ENCODE measurements around the gene PERCC1. TPM values are rescaled to one million over a fixed set of nuclear protein-coding genes. Genes with fewer than 3 reads are reported as not detected.

PERCC1 gene
- total RNA-seq, 4 donors from 2014 or later: 1.2 TPM; not detected in 3

DNA sequence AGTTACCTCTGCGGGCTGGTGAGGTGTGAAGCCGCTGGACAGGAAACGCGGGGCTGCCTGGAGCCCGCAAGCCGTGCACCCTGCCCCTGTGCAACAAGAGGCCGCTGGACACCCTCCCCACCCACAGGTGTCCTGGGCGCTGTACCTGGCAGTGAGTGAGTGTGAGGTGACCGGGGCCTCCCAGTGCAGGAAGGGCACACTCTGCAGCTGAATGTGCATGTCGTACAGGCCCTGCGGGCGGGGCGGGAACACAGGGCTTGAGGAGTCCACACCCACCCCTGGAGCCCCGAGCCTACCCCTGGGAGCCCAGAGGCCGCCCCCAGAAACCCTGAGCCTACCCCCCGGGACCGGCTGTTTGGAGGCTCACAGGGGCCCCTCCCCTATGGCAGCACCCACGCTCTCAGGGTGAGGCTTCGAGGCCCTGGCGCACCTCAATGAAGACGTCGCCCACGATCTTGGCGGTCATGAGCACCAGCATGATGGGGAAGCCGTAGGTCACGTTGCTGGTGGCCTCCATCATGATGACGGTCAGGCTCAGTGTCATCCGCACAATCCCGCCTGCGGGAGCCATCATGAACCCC lies 17.7 kb downstream of the PERCC1 start:
- no peaks in the 10 kb centered on the region for H3K4me1 ChIP-seq
- TF ChIP-seq POLR2A (IDR thresholded peaks at IDR 0.05): no peak
- no peak for TF ChIP-seq CTCF (IDR thresholded peaks at IDR 0.05)
- TF ChIP-seq POLR2AphosphoS5 (IDR thresholded peaks at IDR 0.05): no peak
- TF ChIP-seq EP300 (IDR thresholded peaks at IDR 0.05; ENCODE audit: low read depth): no peak
- no peaks in the 10 kb centered on the region for H3K27me3 ChIP-seq
- in situ Hi-C loops (cut with MboI; ENCODE audit: low pct_ligation_motif_present in 1 of 4, low pct_unique_long_range_greater_than_20kb in 1 of 4, low sequenced_read_pairs in 3 of 4): no loop called here
- DNase-seq: no peak
- intact Hi-C loops (cut with DNase I; ENCODE audit: low total_unique reads): no loop called here
- H3K27ac ChIP-seq: no peak overlapping the region
- peaks cover 0 to 19% (median 3%) of the 10 kb centered on the region in 4 donors for H3K36me3 ChIP-seq
- no peak overlapping the region for H3K4me3 ChIP-seq
- WGBS, 2 donors (ENCODE audit: low coverage in 1 of 2): 94% methylated on average over 30 of the region's 30 CpGs; no CpG with 5 or more reads in 1 of the 2 donors
- H3K9me3 ChIP-seq: no peaks in the 10 kb centered on the region

DNA sequence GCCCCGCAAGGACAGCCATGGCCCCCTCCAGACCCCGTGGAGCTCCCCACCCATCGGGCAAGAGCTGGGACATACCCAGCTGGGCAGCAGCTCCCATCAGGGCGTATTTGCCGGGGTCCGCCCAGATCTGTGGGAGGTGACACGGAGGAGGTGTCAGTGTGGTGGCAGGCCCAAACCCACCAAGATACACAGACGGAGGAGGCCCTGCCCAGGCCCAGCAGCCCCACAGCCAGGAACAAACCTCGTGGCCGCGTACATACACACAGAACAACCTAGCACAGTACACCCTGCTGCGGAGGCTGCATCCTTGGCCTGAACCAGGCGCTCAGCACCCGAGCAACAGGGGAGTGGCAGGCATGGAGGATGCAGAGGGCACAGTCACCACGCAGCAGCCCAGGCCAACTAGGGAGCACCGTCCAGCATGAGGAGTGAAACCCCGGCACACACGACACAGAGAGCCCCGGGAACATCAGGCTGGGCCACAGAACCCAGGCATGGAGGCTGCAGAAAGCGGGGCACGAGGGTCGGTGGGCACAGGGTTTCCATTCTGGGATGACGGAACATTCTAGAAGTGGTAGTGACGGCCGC lies 18.4 kb downstream of the PERCC1 start:
- in situ Hi-C loops (cut with MboI; ENCODE audit: low pct_ligation_motif_present in 1 of 4, low pct_unique_long_range_greater_than_20kb in 1 of 4, low sequenced_read_pairs in 3 of 4) (no loop called here), intact Hi-C loops (cut with DNase I; ENCODE audit: low total_unique reads) (no loop called here)
- DNase-seq: no peak
- TF ChIP-seq POLR2AphosphoS5 (IDR thresholded peaks at IDR 0.05) (no peak), EP300 (IDR thresholded peaks at IDR 0.05; ENCODE audit: low read depth) (no peak), CTCF (IDR thresholded peaks at IDR 0.05) (no peak), POLR2A (IDR thresholded peaks at IDR 0.05) (no peak)
- H3K27me3 ChIP-seq: no peaks in the 10 kb centered on the region
- no peaks in the 10 kb centered on the region for H3K4me1 ChIP-seq
- H3K9me3 ChIP-seq: no peaks in the 10 kb centered on the region
- peaks cover 0 to 22% (median 3%) of the 10 kb centered on the region in 4 donors for H3K36me3 ChIP-seq
- H3K4me3 ChIP-seq: no peak overlapping the region
- WGBS, 2 donors (ENCODE audit: low coverage in 1 of 2): 95% methylated on average over 25 of the region's 25 CpGs; no CpG with 5 or more reads in 1 of the 2 donors
- no peak overlapping the region for H3K27ac ChIP-seq

- no peaks in the 10 kb centered on the region for H3K4me1 ChIP-seq
- intact Hi-C loops (cut with DNase I; ENCODE audit: low total_unique reads): no loop called here
- H3K9me3 ChIP-seq: no peaks in the 10 kb centered on the region
- WGBS, 2 donors (ENCODE audit: low coverage in 1 of 2): 85% methylated on average over 27 of the region's 29 CpGs; no CpG with 5 or more reads in 1 of the 2 donors
- in situ Hi-C loops (cut with MboI; ENCODE audit: low pct_ligation_motif_present in 1 of 4, low pct_unique_long_range_greater_than_20kb in 1 of 4, low sequenced_read_pairs in 3 of 4): no loop called here
- peaks cover 0 to 31% (median 3%) of the 10 kb centered on the region in 4 donors for H3K36me3 ChIP-seq
- H3K27me3 ChIP-seq: no peaks in the 10 kb centered on the region
- H3K4me3 ChIP-seq: no peak overlapping the region
- TF ChIP-seq EP300 (IDR thresholded peaks at IDR 0.05; ENCODE audit: low read depth) (no peak), CTCF (IDR thresholded peaks at IDR 0.05) (no peak), POLR2AphosphoS5 (IDR thresholded peaks at IDR 0.05) (no peak), POLR2A (IDR thresholded peaks at IDR 0.05) (no peak)
- no peak for DNase-seq
- H3K27ac ChIP-seq: no peak overlapping the region
These were observed 19.3 kb downstream of the PERCC1 start for GRCh38 chr16:1450218-1450617.

GRCh38 chr16:1450841-1451240 lies 20.0 kb downstream of the PERCC1 start:
- TF ChIP-seq CTCF (IDR thresholded peaks at IDR 0.05) (no peak), POLR2AphosphoS5 (IDR thresholded peaks at IDR 0.05) (no peak), POLR2A (IDR thresholded peaks at IDR 0.05) (no peak), EP300 (IDR thresholded peaks at IDR 0.05; ENCODE audit: low read depth) (no peak)
- in situ Hi-C loops (cut with MboI; ENCODE audit: low pct_ligation_motif_present in 1 of 4, low pct_unique_long_range_greater_than_20kb in 1 of 4, low sequenced_read_pairs in 3 of 4): no loop called here
- WGBS, 2 donors (ENCODE audit: low coverage in 1 of 2): 97% methylated on average over 21 of the region's 21 CpGs; no CpG with 5 or more reads in 1 of the 2 donors
- no peak overlapping the region for H3K27ac ChIP-seq
- intact Hi-C loops (cut with DNase I; ENCODE audit: low total_unique reads): no loop called here
- H3K4me1 ChIP-seq: no peaks in the 10 kb centered on the region
- H3K9me3 ChIP-seq: no peaks in the 10 kb centered on the region
- H3K36me3 ChIP-seq: peaks cover 0 to 37% (median 3%) of the 10 kb centered on the region in 4 donors
- H3K4me3 ChIP-seq: no peak overlapping the region
- no peaks in the 10 kb centered on the region for H3K27me3 ChIP-seq
- DNase-seq: no peak
